ENCODE data around the gene CREB1.
A peak's percentile ranks its signal among the peaks of the same experiment; 100 is the strongest.

Gene CREB1

GRCh38 chr2:207503234-207503633 lies 26.5 kb upstream of the CREB1 start:
- no peak for DNase-seq (ENCODE audit: low read depth in 2 of 2, low spot score in 1 of 2)

GRCh38 chr2:207504513-207505170 lies 25.1 kb upstream of the CREB1 start:
- no peak for DNase-seq (ENCODE audit: low read depth in 2 of 2, low spot score in 1 of 2)

GRCh38 chr2:207505171-207505570 lies 24.6 kb upstream of the CREB1 start:
- no peak for DNase-seq (ENCODE audit: low read depth in 2 of 2, low spot score in 1 of 2)

GRCh38 chr2:207505728-207506127 lies 24.0 kb upstream of the CREB1 start:
- no peak for DNase-seq (ENCODE audit: low read depth in 2 of 2, low spot score in 1 of 2)

GRCh38 chr2:207506426-207506825 lies 23.3 kb upstream of the CREB1 start:
- DNase-seq (ENCODE audit: low read depth in 2 of 2, low spot score in 1 of 2) = no peak

- DNase-seq (ENCODE audit: low read depth in 2 of 2, low spot score in 1 of 2) = no peak
These were observed 19.6 kb upstream of the CREB1 start for GRCh38 chr2:207510148-207510547.

GRCh38 chr2:207511851-207512250 lies 17.9 kb upstream of the CREB1 start:
- no peak for DNase-seq (ENCODE audit: low read depth in 2 of 2, low spot score in 1 of 2)

- DNase-seq (ENCODE audit: low read depth in 2 of 2, low spot score in 1 of 2) = no peak
These were observed 17.4 kb upstream of the CREB1 start for GRCh38 chr2:207512356-207512755.

GRCh38 chr2:207513551-207514257 lies 16.1 kb upstream of the CREB1 start:
- no peak for DNase-seq (ENCODE audit: low read depth in 2 of 2, low spot score in 1 of 2)

- no peak for DNase-seq (ENCODE audit: low read depth in 2 of 2, low spot score in 1 of 2)
These were observed 15.3 kb upstream of the CREB1 start for GRCh38 chr2:207514451-207514850.

- no peak for DNase-seq (ENCODE audit: low read depth in 2 of 2, low spot score in 1 of 2)
These were observed 14.1 kb upstream of the CREB1 start for GRCh38 chr2:207515671-207516070.

GRCh38 chr2:207516206-207516605 lies 13.6 kb upstream of the CREB1 start:
- DNase-seq (ENCODE audit: low read depth in 2 of 2, low spot score in 1 of 2) = no peak

GRCh38 chr2:207523005-207523404 lies 6.8 kb upstream of the CREB1 start:
- no peak for DNase-seq (ENCODE audit: low read depth in 2 of 2, low spot score in 1 of 2)

- DNase-seq (ENCODE audit: low read depth in 2 of 2, low spot score in 1 of 2) = no peak
These were observed 4.5 kb upstream of the CREB1 start for GRCh38 chr2:207525296-207525695.

- DNase-seq (ENCODE audit: low read depth in 2 of 2, low spot score in 1 of 2) = peak; percentile 10 to 43
These were observed 807 bp upstream of the CREB1 start for GRCh38 chr2:207528980-207529329.

GRCh38 chr2:207530160-207531031 lies 634 bp downstream of the CREB1 start:
- peak; percentile 16 to 29 for DNase-seq (ENCODE audit: low read depth in 2 of 2, low spot score in 1 of 2)

GRCh38 chr2:207531032-207531952 lies 1.5 kb downstream of the CREB1 start:
- no peak for DNase-seq (ENCODE audit: low read depth in 2 of 2, low spot score in 1 of 2)

- DNase-seq (ENCODE audit: low read depth in 2 of 2, low spot score in 1 of 2) = no peak
These were observed 2.9 kb downstream of the CREB1 start for GRCh38 chr2:207532676-207533075.

GRCh38 chr2:207533461-207534008 lies 3.8 kb downstream of the CREB1 start:
- no peak for DNase-seq (ENCODE audit: low read depth in 2 of 2, low spot score in 1 of 2)

GRCh38 chr2:207534417-207534816 lies 4.7 kb downstream of the CREB1 start:
- no peak for DNase-seq (ENCODE audit: low read depth in 2 of 2, low spot score in 1 of 2)

GRCh38 chr2:207539470-207539869 lies 9.7 kb downstream of the CREB1 start:
- no peak for DNase-seq (ENCODE audit: low read depth in 2 of 2, low spot score in 1 of 2)
